ENCODE measurements around the gene GFOD1.

GFOD1 gene

DNA sequence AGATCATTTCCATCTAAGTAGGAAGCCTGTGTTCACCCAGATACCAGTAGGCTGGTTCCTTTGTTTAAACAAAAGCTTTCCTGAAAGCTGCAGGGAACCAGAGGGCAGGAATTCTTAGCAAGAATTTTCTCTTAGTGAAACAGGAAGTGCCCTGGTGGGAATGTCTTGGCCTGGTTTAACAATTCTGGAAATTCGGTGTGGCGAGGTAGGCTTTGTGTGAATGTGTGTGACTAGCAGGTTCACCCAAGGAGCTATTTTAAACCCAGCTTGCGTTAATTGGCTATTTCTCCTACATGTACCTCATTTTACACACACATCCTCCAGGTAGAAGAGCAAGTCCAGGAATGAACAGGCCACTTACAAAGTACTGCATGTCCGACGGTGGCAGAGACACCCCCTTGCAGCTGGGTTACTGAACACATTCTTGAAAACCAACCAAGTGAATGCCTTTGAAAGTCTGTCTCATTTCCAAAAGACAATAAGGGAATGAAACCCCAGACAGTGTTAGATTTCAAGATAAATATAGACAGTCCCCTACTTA is 64.6 kb downstream of the GFOD1 start:
- TF ChIP-seq TARDBP (IDR thresholded peaks at IDR 0.05) = no peak
- TF ChIP-seq SUZ12 (IDR thresholded peaks at IDR 0.05) = no peak
- no peak for TF ChIP-seq HDGF (IDR thresholded peaks at IDR 0.05; ENCODE audit: borderline replicate concordance)
- no peak for TF ChIP-seq BHLHE40 (IDR thresholded peaks at IDR 0.05; ENCODE audit: borderline replicate concordance)
- no peak for TF ChIP-seq FOXA1 (IDR thresholded peaks at IDR 0.05)
- no peak for TF ChIP-seq ARNT (IDR thresholded peaks at IDR 0.05)
- no peak for TF ChIP-seq SP1 (IDR thresholded peaks at IDR 0.05)
- no peak for TF ChIP-seq FOXK2 (IDR thresholded peaks at IDR 0.05)
- no peak for TF ChIP-seq NFRKB (IDR thresholded peaks at IDR 0.05)
- TF ChIP-seq, protein P1, sequence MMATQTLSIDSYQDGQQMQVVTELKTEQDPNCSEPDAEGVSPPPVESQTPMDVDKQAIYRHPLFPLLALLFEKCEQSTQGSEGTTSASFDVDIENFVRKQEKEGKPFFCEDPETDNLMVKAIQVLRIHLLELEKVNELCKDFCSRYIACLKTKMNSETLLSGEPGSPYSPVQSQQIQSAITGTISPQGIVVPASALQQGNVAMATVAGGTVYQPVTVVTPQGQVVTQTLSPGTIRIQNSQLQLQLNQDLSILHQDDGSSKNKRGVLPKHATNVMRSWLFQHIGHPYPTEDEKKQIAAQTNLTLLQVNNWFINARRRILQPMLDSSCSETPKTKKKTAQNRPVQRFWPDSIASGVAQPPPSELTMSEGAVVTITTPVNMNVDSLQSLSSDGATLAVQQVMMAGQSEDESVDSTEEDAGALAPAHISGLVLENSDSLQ (IDR thresholded peaks at IDR 0.05) = no peak
- TF ChIP-seq ZNF384 (IDR thresholded peaks at IDR 0.05) = no peak
- no peak for TF ChIP-seq LEF1 (IDR thresholded peaks at IDR 0.05; ENCODE audit: borderline replicate concordance)
- no peak for TF ChIP-seq L3MBTL2 (conservative IDR thresholded peaks at IDR 0.05)
- no peak for TF ChIP-seq FOXM1 (IDR thresholded peaks at IDR 0.05; ENCODE audit: borderline replicate concordance)
- TF ChIP-seq CTBP1 (IDR thresholded peaks at IDR 0.05; ENCODE audit: borderline replicate concordance) = no peak
- TF ChIP-seq ELF4 (IDR thresholded peaks at IDR 0.05) = no peak
- no peak for DNase-seq (ENCODE audit: extremely low spot score)
- ChIA-PET CTCF (interaction anchor here (1.1 to 1.7 kb wide), 2 partner anchors 114 to 152 kb away, joined by 3 to 8 read pairs; partner anchors contain the start of gene SIRT5), POLR2A (no interaction called here)

DNA sequence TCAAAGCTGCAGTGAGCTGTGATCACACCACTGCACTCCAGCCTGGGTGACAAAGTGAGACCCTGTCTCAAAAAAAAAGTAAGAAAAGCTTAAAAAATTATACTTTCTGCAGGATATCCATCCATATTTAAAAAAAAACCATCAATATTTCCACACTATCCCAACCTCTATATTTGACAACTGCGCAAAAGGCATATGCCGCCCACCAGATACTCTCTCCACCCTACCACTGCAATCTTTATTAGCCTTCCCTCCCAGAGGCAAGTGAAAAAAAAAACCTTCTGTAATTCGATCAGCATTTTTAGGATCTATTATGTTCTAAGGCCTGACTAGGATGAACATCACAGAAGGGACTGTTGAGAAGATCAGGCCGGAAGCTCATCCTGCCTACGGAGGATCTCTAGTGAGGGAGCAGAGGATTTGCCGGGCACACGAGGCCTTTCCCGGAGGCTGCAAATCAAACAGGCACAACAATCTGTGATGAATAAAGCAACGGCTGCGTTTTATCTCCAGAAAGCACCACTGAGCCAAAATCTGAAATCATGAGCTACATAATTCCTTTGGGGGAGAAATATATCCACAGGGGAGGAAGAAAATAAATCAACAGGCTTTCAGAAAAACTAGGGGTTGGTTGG is 65.9 kb downstream of the GFOD1 start:
- no peak for DNase-seq (ENCODE audit: extremely low spot score)
- ChIA-PET POLR2A (interaction anchor here (0.7 kb wide), 1 partner anchor 63 kb away, joined by 3 read pairs; no protein-coding TSS in a partner anchor), CTCF (interaction anchor here (0.7 to 1.7 kb wide), 2 partner anchors 153 kb away, joined by 3 to 8 read pairs; partner anchors contain the start of gene SIRT5)
- TF ChIP-seq ZNF384 (IDR thresholded peaks at IDR 0.05) = peak; percentile 84
- TF ChIP-seq TARDBP (IDR thresholded peaks at IDR 0.05) = no peak
- TF ChIP-seq SP1 (IDR thresholded peaks at IDR 0.05) = no peak
- TF ChIP-seq SUZ12 (IDR thresholded peaks at IDR 0.05) = no peak
- TF ChIP-seq FOXK2 (IDR thresholded peaks at IDR 0.05) = no peak
- TF ChIP-seq HDGF (IDR thresholded peaks at IDR 0.05; ENCODE audit: borderline replicate concordance) = no peak
- TF ChIP-seq L3MBTL2 (conservative IDR thresholded peaks at IDR 0.05) = no peak
- TF ChIP-seq LEF1 (IDR thresholded peaks at IDR 0.05; ENCODE audit: borderline replicate concordance) = no peak

DNA sequence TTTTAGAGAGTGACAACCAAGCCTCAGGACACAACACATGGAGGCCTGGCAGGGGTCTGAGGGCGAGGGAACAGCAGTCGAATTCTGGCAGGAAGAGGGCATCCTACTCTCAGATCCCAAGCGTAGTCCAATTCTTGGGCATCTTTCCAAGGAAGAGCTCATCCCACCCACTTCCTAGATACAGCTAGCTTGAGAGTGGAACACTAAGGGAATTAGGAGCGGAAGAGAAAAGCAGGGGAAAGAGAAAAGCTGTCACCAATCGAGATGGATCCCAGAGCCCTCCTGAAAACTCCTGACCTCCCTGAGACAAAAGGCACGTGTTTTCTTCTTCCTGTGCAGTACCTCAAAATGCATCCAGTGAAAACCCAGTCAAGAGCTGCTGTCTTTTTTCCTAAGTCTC is 67.1 kb downstream of the GFOD1 start:
- ChIA-PET CTCF (no interaction called here), POLR2A (no interaction called here)
- DNase-seq (ENCODE audit: extremely low spot score) = no peak
- TF ChIP-seq HDGF (IDR thresholded peaks at IDR 0.05; ENCODE audit: borderline replicate concordance) = no peak
- no peak for TF ChIP-seq BHLHE40 (IDR thresholded peaks at IDR 0.05; ENCODE audit: borderline replicate concordance)
- no peak for TF ChIP-seq ZNF384 (IDR thresholded peaks at IDR 0.05)
- TF ChIP-seq L3MBTL2 (conservative IDR thresholded peaks at IDR 0.05) = no peak
- TF ChIP-seq TARDBP (IDR thresholded peaks at IDR 0.05) = no peak
- TF ChIP-seq, protein P1 (IDR thresholded peaks at IDR 0.05) = no peak
- TF ChIP-seq SP1 (IDR thresholded peaks at IDR 0.05) = no peak
- TF ChIP-seq ELF4 (IDR thresholded peaks at IDR 0.05) = no peak
- TF ChIP-seq LEF1 (IDR thresholded peaks at IDR 0.05; ENCODE audit: borderline replicate concordance) = no peak
- no peak for TF ChIP-seq NFRKB (IDR thresholded peaks at IDR 0.05)
- TF ChIP-seq ARNT (IDR thresholded peaks at IDR 0.05) = no peak
- TF ChIP-seq FOXK2 (IDR thresholded peaks at IDR 0.05) = no peak
- no peak for TF ChIP-seq CTBP1 (IDR thresholded peaks at IDR 0.05; ENCODE audit: borderline replicate concordance)
- no peak for TF ChIP-seq SUZ12 (IDR thresholded peaks at IDR 0.05)
- no peak for TF ChIP-seq FOXA1 (IDR thresholded peaks at IDR 0.05)
- TF ChIP-seq FOXM1 (IDR thresholded peaks at IDR 0.05; ENCODE audit: borderline replicate concordance) = no peak

DNA sequence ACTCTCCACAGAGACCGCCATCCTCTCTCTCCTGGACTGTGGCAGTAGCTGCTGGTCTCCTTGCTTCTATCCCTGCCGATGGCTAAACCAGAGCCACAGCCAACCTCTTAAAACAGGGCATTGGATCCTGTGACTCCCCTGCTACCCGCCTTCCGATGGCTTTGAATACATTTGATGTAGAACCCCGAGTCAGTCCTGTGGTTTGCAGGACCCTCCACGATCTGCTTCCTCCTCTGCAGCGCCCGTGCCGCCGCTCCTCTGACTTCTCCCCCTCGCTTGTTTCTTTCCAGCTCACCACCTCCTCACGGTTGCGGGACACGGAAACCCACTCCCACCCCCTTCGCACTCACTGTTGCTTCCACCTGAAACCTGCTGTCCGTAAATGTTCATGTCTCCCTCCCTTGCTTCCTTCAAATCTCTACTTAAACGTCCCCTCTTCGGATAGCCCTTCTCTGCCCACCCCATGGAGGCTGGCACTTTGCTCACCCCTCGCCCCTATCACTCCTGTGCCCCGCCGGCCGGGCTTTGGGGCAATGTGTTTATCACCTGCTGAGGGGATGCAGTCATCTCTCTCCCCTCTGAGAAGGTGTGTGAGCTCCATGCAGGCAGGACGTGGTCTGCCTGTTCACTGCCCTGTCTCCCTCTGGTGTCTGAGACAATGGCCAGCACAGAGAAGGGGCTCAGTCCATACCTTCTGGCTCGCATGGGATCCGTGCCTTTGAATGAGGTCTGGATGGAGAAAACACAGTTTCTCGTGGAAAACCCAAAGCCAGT is 67.8 kb downstream of the GFOD1 start:
- DNase-seq (ENCODE audit: extremely low spot score) = no peak
- CTCF ChIA-PET = no interaction called here
- POLR2A ChIA-PET = no interaction called here
- TF ChIP-seq BHLHE40 (IDR thresholded peaks at IDR 0.05; ENCODE audit: borderline replicate concordance) = no peak

DNA sequence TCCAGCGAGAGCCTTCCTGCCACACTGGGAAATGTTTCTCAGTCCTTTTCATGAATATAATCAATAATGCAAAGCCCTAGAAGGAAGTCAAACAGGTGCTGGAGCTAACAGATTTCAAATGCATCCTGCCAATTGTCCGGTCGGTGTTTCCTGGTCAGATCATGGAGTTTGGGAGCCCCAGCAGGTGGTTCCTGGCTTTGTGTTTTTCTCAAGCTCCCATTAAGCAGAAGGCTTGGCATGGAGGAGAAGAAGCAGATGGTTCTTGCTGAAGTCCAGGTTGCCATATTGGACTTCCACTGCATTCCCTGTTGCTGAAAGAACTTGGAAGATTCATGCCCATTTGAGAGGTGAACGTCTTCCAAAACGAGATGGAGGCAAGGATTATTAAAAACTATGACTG is 68.6 kb downstream of the GFOD1 start:
- POLR2A ChIA-PET = no interaction called here
- DNase-seq (ENCODE audit: extremely low spot score) = no peak
- CTCF ChIA-PET = no interaction called here
- TF ChIP-seq FOXK2 (IDR thresholded peaks at IDR 0.05) = no peak
- no peak for TF ChIP-seq L3MBTL2 (conservative IDR thresholded peaks at IDR 0.05)
- TF ChIP-seq HDGF (IDR thresholded peaks at IDR 0.05; ENCODE audit: borderline replicate concordance) = no peak
- no peak for TF ChIP-seq CTBP1 (IDR thresholded peaks at IDR 0.05; ENCODE audit: borderline replicate concordance)
- no peak for TF ChIP-seq ELF4 (IDR thresholded peaks at IDR 0.05)
- no peak for TF ChIP-seq LEF1 (IDR thresholded peaks at IDR 0.05; ENCODE audit: borderline replicate concordance)
- TF ChIP-seq SP1 (IDR thresholded peaks at IDR 0.05) = no peak
- TF ChIP-seq, protein P1 (IDR thresholded peaks at IDR 0.05) = no peak
- TF ChIP-seq FOXA1 (IDR thresholded peaks at IDR 0.05) = no peak
- no peak for TF ChIP-seq FOXM1 (IDR thresholded peaks at IDR 0.05; ENCODE audit: borderline replicate concordance)
- no peak for TF ChIP-seq NFRKB (IDR thresholded peaks at IDR 0.05)
- TF ChIP-seq SUZ12 (IDR thresholded peaks at IDR 0.05) = no peak
- no peak for TF ChIP-seq TARDBP (IDR thresholded peaks at IDR 0.05)
- TF ChIP-seq BHLHE40 (IDR thresholded peaks at IDR 0.05; ENCODE audit: borderline replicate concordance) = no peak
- TF ChIP-seq ZNF384 (IDR thresholded peaks at IDR 0.05) = no peak
- no peak for TF ChIP-seq ARNT (IDR thresholded peaks at IDR 0.05)
